Measurements from ENCODE around the gene CSNK2A1.
"Not testable (repeated sequence)": the region's sequence is repeated elsewhere in the genome, so short reads cannot be mapped to it uniquely, and the experiment has no call there.

The CSNK2A1 gene

GRCh38 chr20:476561-477249 is 66.9 kb downstream of the CSNK2A1 start:
- H3K27me3 Mint-ChIP-seq; H3K36me3 Mint-ChIP-seq (ENCODE audit: low read depth); H3K4me3 Mint-ChIP-seq; DNase-seq; ATAC-seq; H3K9me3 Mint-ChIP-seq; H3K27ac Mint-ChIP-seq: not testable (repeated sequence)
- H3K4me1 Mint-ChIP-seq: peaks cover 15% of the 10 kb centered on the region

DNA sequence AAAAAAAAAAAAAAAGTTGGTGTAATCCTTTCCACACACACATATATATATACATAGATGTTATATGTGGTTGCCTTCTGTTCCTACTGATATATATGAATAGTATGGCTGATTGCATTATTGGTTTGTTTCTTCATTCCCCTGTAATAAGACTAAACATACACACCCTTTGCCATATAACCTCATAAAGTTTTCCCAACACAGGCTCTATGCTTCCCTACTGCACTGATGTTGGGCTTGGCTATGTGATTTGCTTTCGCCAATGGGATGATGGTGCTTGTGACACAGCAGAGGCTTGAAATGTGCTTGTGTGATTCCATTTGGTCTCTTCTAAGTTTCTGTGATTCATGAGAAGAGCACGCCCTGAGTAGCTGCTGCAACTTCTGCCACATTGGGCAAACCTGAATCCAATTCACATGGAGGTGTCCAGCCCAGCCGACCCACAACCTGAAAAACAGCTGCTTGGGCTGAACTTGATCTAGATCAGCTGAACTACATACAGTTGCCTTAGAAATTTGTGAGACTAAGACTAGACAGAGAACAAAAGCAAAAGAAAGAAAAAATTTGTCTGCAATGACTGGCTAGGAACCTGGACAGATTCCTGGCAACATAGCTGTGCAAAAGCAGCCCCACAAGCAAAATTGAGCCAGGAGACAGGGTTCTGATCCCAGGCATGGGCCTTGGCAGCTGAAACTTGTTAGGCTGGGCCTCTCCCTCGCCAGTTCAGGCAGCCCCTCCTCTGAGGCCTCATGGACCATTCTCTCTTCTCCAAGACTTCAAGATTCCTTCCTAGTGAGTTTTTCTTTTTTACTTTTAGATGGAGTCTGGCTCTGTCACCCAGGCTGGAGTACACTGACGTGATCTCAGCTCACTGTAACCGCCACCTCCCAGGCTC is 67.9 kb downstream of the CSNK2A1 start:
- Mint-ChIP-seq H3K27me3 (no peaks in the 10 kb centered on the region), H3K4me3 (no peak overlapping the region), H3K36me3 (ENCODE audit: low read depth) (peaks cover 8% of the 10 kb centered on the region), H3K4me1 (peaks cover 15% of the 10 kb centered on the region), H3K27ac (peak overlapping the region; percentile 52), H3K9me3 (no peaks in the 10 kb centered on the region)
- peak; percentile 21 for ATAC-seq
- DNase-seq: no peak

- ATAC-seq (no peak), DNase-seq (no peak)
- Mint-ChIP-seq H3K27ac (peak overlapping the region; percentile 15), H3K9me3 (peaks cover 5% of the 10 kb centered on the region), H3K36me3 (ENCODE audit: low read depth) (peaks cover 6% of the 10 kb centered on the region), H3K27me3 (no peaks in the 10 kb centered on the region), H3K4me3 (no peak overlapping the region), H3K4me1 (peaks cover 15% of the 10 kb centered on the region)
Observed at GRCh38 chr20:474581-474980, 69.0 kb downstream of the CSNK2A1 start.

DNA sequence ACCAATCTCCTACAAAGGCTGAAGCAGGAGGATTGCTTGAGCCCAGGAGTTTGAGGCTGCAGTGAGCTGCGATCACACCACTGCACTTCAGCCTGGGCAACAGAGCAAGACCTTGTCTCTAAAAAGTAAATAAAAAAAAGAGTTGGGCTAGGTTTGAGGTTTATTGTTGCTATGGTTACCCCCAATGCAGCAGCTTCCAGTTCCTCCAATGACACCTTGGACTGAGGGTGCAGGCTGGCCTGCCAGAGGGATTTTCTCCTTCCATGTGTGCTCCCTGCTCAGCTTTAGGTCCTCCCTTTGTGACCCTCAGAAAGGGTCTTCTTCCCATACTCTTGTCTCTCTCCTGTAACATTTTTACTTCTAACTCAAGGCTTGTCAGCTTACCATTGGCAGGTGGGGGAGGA is 70.7 kb downstream of the CSNK2A1 start:
- no peak for DNase-seq
- no peaks in the 10 kb centered on the region for H3K27me3 Mint-ChIP-seq
- H3K27ac Mint-ChIP-seq: no peak overlapping the region
- peaks cover 3% of the 10 kb centered on the region for H3K36me3 Mint-ChIP-seq (ENCODE audit: low read depth)
- H3K4me3 Mint-ChIP-seq: no peak overlapping the region
- no peak for ATAC-seq
- H3K4me1 Mint-ChIP-seq: peaks cover 14% of the 10 kb centered on the region
- peaks cover 5% of the 10 kb centered on the region for H3K9me3 Mint-ChIP-seq

DNA sequence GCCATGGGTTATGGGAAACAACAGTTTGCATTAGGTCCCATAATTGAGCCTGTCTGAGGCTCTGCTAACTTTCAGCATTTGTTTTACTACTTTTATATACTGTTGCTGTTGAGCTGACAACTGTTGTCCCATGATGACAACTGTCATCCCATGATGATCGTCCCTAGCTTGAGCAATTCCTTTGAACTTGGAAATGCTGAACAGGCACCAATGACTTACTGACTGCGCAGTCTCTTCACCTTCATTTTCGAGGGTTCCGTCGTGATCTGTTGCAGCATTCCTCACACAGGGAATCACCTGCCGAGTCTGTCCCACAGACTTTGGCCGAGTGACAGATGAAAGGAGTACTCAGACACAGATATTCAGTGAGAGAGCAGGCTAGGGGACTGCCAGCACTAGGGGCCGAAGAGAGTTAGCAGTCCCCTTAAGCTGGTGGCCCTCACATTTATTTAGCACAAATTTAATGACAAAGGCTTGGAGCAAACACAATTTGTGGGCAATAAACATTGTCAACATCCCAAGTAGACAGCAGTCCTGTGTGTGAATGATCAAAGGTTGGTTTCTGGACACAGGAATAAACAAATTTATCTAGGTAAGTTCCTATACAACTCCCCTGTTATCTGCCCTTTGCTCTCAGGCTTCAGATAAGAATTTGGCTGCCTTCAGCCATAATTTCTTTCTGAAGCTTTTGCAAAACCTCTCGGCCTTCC is 71.3 kb downstream of the CSNK2A1 start:
- H3K4me1 Mint-ChIP-seq: peaks cover 12% of the 10 kb centered on the region
- peaks cover 8% of the 10 kb centered on the region for H3K9me3 Mint-ChIP-seq
- H3K27me3 Mint-ChIP-seq: no peaks in the 10 kb centered on the region
- H3K36me3 Mint-ChIP-seq (ENCODE audit: low read depth): peaks cover 1% of the 10 kb centered on the region
- H3K27ac Mint-ChIP-seq: no peak overlapping the region
- ATAC-seq (no peak), DNase-seq (no peak)
- H3K4me3 Mint-ChIP-seq: no peak overlapping the region

DNA sequence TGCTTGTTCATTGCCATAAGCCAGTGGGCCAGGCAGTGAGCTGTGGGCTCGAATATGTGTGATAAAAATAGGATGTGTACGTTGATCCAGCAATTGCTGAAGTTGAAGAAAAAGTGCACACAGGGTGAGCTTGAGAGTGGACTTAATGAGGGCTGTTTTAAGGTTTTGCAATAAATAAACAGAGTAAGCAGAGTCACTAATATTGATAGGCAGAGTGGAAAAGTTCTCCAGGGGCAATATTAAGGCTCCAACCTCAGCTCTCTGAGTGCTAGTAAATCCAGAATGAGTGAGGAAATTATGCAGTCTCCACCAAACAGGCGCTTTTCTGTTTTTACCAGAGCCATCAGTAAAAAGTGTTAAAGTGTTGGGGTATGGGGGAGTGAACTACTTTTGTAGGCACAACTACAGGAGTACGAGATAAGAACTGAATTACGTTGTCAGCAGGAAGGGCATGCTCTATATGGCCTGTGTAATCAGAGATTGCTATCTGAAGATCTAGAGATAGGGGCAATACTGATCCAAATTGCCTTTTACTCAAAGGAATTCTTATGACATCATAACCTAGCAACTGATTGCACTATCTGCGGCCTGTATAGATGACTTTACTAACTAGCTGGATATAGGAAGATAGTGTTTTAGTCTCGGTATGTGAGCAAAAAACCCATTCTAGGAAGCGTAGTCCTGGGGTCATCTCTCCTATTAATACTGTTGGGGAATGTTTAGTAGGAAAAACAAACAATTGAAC is 73.7 kb downstream of the CSNK2A1 start:
- DNase-seq (no peak), ATAC-seq (no peak)
- H3K4me1 Mint-ChIP-seq: peaks cover 7% of the 10 kb centered on the region
- no peak overlapping the region for H3K27ac Mint-ChIP-seq
- peaks cover 1% of the 10 kb centered on the region for H3K36me3 Mint-ChIP-seq (ENCODE audit: low read depth)
- peaks cover 10% of the 10 kb centered on the region for H3K9me3 Mint-ChIP-seq
- H3K27me3 Mint-ChIP-seq: no peaks in the 10 kb centered on the region
- no peak overlapping the region for H3K4me3 Mint-ChIP-seq

GRCh38 chr20:467755-468154 is 75.8 kb downstream of the CSNK2A1 start:
- DNase-seq: no peak
- no peak for ATAC-seq
- no peaks in the 10 kb centered on the region for H3K36me3 Mint-ChIP-seq (ENCODE audit: low read depth)
- H3K27me3 Mint-ChIP-seq: no peaks in the 10 kb centered on the region
- H3K4me3 Mint-ChIP-seq: no peak overlapping the region
- H3K9me3 Mint-ChIP-seq: peaks cover 10% of the 10 kb centered on the region
- H3K4me1 Mint-ChIP-seq: peaks cover 6% of the 10 kb centered on the region
- H3K27ac Mint-ChIP-seq: no peak overlapping the region

DNA sequence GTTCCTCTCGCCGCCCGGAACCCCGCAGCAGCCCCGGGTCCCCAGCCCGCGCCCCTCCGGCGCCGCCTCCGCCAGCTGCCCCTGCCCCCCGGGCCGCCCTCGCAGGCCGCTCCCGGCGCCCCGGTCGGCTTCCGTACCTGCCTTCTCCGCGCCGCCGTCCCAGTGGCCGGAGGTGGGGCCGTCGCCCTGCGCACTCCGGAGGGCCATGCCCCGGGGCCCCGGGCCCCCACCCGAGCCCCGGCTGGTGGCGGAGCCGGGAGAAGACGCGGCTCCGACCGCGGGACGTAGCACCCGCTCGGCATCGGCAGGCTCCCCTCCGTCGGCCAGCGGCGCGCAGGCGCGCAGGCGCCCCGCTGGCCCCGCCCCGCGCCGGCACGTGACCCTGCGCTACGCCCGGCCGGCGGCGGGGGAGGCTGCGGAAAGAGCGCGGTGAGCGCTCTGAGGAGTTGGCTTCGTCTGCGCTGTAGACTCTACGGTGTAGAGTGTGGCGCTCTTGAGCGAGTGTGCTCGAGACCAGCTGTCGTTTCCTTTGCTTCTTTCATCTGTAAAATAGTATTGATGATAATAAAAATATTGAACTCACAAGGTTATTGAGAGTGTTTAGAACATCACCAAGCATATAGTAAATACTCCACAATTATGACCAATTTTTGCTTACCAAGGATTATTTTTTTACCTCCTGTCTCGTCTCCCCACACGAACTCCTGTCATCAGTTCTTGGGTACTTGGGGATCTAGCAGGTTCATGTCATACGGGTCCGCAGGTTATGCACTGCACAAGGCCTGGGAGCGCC is 81.2 kb downstream of the CSNK2A1 start, which contains the start of gene TBC1D20:
Gene TBC1D20, minus strand, starts transcription at position 335 of the 793 bp plus-strand sequence. Its CDS starts 128 bp downstream, at position 207.
- Mint-ChIP-seq H3K36me3 (ENCODE audit: low read depth) (peaks cover 4% of the 10 kb centered on the region), H3K4me1 (peaks cover 47% of the 10 kb centered on the region), H3K4me3 (peak within 1 kb of the TSS; percentile 96), H3K27ac (peak within 1 kb of the TSS; percentile 94), H3K27me3 (no peaks in the 10 kb centered on the region), H3K9me3 (peaks cover 3% of the 10 kb centered on the region)
- DNase-seq: peak; percentile 85
- peak; percentile 97 for ATAC-seq

- DNase-seq: peak; percentile 61
- H3K27ac Mint-ChIP-seq: peak overlapping the region; percentile 94
Observed at GRCh38 chr20:461254-462198, 82.1 kb downstream of the CSNK2A1 start.

DNA sequence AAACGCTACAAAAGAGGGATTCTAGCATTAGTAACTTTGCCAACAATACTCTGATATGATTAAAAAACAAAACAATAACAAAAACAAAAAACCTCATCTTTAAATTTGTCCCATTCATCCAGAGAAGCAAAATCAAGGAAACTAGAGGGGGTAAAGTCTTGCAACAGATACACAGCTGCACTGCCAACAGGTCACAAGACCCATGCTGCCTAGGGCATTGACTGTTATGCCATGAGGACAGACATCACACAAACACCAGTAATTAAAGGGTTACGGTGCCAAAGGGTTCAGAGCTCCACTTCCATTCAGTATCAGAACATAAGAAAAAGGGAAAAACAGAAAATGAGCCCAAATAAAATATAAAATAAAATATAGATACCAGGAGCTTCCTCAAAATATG is 82.9 kb downstream of the CSNK2A1 start:
- peaks cover 51% of the 10 kb centered on the region for H3K4me1 Mint-ChIP-seq
- DNase-seq (no peak), ATAC-seq (no peak)
- peaks cover 4% of the 10 kb centered on the region for H3K36me3 Mint-ChIP-seq (ENCODE audit: low read depth)
- H3K9me3 Mint-ChIP-seq: no peaks in the 10 kb centered on the region
- H3K27me3 Mint-ChIP-seq: no peaks in the 10 kb centered on the region
- peak overlapping the region; percentile 96 for H3K4me3 Mint-ChIP-seq
- H3K27ac Mint-ChIP-seq: no peak overlapping the region

More at GRCh38 chr20:461254-462198, 82.1 kb downstream of the CSNK2A1 start:
- peaks cover 4% of the 10 kb centered on the region for H3K36me3 Mint-ChIP-seq (ENCODE audit: low read depth)
- H3K27me3 Mint-ChIP-seq: no peaks in the 10 kb centered on the region
- H3K4me1 Mint-ChIP-seq: peaks cover 50% of the 10 kb centered on the region
- H3K4me3 Mint-ChIP-seq: peak overlapping the region; percentile 96
- no peaks in the 10 kb centered on the region for H3K9me3 Mint-ChIP-seq
- ATAC-seq: peak; percentile 51

DNA sequence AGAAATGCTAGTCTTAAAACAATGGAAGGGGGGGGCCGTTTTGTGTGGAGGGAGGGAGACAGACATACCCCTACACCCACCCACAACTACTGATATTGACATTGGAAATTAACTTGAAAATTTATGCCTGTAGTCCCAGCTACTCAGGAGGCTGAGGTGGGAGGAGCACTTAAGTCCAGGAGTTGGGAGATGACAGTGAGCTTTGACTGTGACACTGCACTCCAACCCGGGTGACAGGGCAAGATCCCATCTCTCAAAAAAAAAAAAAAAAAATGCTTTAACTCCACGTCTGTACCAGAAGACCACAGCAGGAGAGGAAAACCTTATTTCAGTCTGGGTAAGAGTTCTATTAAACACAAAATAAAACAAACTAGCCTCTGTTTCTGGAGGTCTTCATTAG is 83.4 kb downstream of the CSNK2A1 start:
- H3K36me3 Mint-ChIP-seq (ENCODE audit: low read depth): peaks cover 4% of the 10 kb centered on the region
- H3K4me3 Mint-ChIP-seq: peak overlapping the region; percentile 96
- no peaks in the 10 kb centered on the region for H3K27me3 Mint-ChIP-seq
- no peak overlapping the region for H3K27ac Mint-ChIP-seq
- no peaks in the 10 kb centered on the region for H3K9me3 Mint-ChIP-seq
- H3K4me1 Mint-ChIP-seq: peaks cover 51% of the 10 kb centered on the region
- DNase-seq: no peak
- no peak for ATAC-seq

DNA sequence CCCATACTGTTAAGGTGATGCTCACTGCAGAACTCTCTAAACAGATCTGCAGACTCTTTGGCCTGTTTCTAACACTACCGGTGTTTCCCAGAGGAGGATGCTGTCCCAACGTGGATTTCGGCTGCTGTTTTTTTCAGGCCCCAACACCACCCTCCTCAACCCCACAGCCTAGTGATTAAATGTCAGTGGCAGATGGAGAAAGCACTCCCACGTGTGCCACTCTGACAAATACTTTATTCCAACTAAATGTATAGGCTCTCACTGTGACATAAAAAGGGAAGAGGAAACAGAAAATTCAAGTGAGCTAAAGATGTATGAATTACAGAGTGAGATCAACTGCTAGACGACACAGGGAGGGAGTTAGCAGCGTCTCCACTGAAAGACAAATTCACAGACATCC is 84.8 kb downstream of the CSNK2A1 start:
- ATAC-seq (no peak), DNase-seq (no peak)
- Mint-ChIP-seq H3K27ac (peak overlapping the region; percentile 58), H3K36me3 (ENCODE audit: low read depth) (peaks cover 4% of the 10 kb centered on the region), H3K4me3 (no peak overlapping the region), H3K4me1 (peaks cover 51% of the 10 kb centered on the region), H3K9me3 (no peaks in the 10 kb centered on the region), H3K27me3 (no peaks in the 10 kb centered on the region)

Measured in activated naive CD8-positive, alpha-beta T cell treated with anti-CD3 and anti-CD28 coated beads, Interleukin-2, amount 50 U/mL, for 24 hours (primary cell).